Cardiac muscle cell (in vitro differentiated cells and primary cell): ENCODE data around the gene TPSAB1. TPM values are rescaled to one million over a fixed set of nuclear protein-coding genes. Genes with fewer than 3 reads are reported as not detected.

Source experiments
- DNase-seq, 2 donors: peaks; one replicate each; pipeline versions ENCODE4 v3.0.0 to v3.0.0-alpha.2; 2010 to 2017; ENCODE audit warnings: low read depth in 1 of 2, low spot score in 1 of 2
- H3K27ac ChIP-seq: fragments of 200-600 bp; sonication (generic); 2 replicates; pipeline ENCODE4 v1.5.1; 2016
- H3K27me3 ChIP-seq: fragments of 200-600 bp; sonication (generic); 2 replicates; pipeline ENCODE4 v1.6.0; 2016; ENCODE audit warnings: control low read depth
- H3K36me3 ChIP-seq: fragments of 200-600 bp; sonication (generic); 2 replicates; pipeline ENCODE4 v1.5.1; 2016; ENCODE audit warnings: control low read depth
- H3K4me1 ChIP-seq: fragments of 200-600 bp; sonication (generic); 2 replicates; pipeline ENCODE4 v1.8.1; 2017; ENCODE audit warnings: low read depth, mild to moderate bottlenecking, mixed run types
- H3K4me3 ChIP-seq: fragments of 200-600 bp; sonication (generic); 2 replicates; pipeline ENCODE4 v1.5.1; 2016; ENCODE audit warnings: mild to moderate bottlenecking
- H3K9me3 ChIP-seq: fragments of 200-600 bp; sonication (generic); 2 replicates; pipeline ENCODE4 v1.5.1; 2017; ENCODE audit warnings: low read depth, mild to moderate bottlenecking, control low read depth
- CTCF ChIP-seq: IDR thresholded peaks from 2 replicates; pipeline ENCODE4 v1.5.1; 2012; ENCODE audit warnings: low read depth, mild to moderate bottlenecking, low read length
- polyA plus RNA-seq: library from polyadenylated mRNA; unstranded; fragments of >200 nt; fragmentation: Nextera tagmentation; extraction: Ambion mirVana; gene quantifications from 2 replicates; pipeline ENCODE4 v1.2.1, GENCODE V29; 2016
- total RNA-seq: library from RNA; depleted of rRNA; stranded (reverse); fragments of >200 nt; gene quantifications from 2 replicates; pipeline ENCODE4 v1.2.3, GENCODE V29; 2016

TPSAB1 gene
- total and polyA plus RNA-seq, 2 experiments from 2014 or later: not detected

DNA sequence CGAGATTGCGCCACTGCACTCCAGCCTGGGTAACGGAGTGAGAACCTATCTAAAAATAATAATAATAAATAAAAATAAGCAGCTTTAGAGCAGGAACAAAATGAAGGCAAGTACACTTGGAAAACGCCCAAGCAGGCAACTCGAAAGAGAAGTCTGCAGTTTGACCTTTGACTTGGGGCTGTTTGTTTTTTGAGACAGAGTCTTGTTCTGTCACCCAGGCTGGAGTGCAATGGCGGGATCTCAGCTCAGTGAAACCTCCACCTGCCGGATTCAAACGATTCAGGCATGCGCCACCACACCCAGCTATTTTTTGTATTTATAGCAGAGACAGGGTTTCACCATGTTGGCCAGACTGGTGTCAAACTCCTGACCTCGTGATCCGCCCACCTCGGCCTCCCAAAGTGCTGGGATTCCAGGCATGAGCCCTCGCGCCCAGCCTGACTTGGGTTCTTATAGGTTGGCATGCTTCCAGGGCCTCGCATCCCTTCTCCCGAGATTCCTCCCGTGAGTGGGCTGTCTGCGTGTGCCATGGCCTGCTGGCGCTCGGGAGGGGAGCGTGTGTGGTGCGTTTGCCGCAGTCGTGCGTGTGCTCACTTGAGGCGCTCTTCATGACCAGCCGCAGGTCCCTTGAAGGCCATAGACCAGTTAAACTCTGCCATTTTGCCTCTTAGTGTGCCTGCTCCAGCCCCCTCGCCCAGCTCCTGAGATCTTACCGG, 50.5 kb downstream of the TPSAB1 start:
- Histone ChIP-seq H3K27ac (no peak overlapping the region), H3K9me3 (no peaks in the 10 kb centered on the region), H3K4me1 (peaks cover 6% of the 10 kb centered on the region), H3K27me3 (peaks cover 19% of the 10 kb centered on the region), H3K36me3 (no peaks in the 10 kb centered on the region), H3K4me3 (no peak overlapping the region)
- TF ChIP-seq CTCF: no peak
- DNase-seq: no peak

DNA sequence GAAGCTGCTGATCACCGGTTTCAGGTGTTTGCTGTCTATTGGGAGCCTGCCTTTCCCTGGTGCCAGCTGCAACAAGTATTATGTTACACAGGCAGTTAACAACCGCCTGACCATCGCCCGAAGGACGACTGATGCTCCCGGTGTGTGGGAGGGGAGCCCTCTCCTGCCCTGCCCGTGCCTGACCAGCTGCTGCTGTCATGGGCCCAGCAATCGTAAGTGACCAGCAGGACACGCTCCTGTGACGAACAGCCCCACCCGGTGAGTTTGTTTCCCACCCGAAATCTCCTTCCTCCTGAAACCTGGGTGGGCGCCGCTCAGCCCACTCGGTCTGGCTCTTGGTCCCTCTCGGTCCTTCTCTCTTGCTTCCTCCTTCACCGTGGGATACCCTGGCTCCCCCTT, 51.1 kb downstream of the TPSAB1 start:
- TF ChIP-seq CTCF: no peak
- H3K4me1 ChIP-seq: peaks cover 6% of the 10 kb centered on the region
- no peak overlapping the region for H3K27ac ChIP-seq
- peaks cover 19% of the 10 kb centered on the region for H3K27me3 ChIP-seq
- H3K4me3 ChIP-seq: no peak overlapping the region
- no peaks in the 10 kb centered on the region for H3K36me3 ChIP-seq
- DNase-seq: no peak
- H3K9me3 ChIP-seq: no peaks in the 10 kb centered on the region

Other genes starting within 250 kb of the TPSAB1 start
- gene SSTR5, start 168.0 kb upstream of the TPSAB1 start, total RNA-seq: not detected in 2 replicates
- gene SSTR5, start 168.0 kb upstream of the TPSAB1 start, polyA plus RNA-seq: 0.55 TPM in 1 of 2 replicates, not detected in the other
- 0.15 TPM in 1 of 2 replicates, not detected in the other for gene C1QTNF8, start 144.5 kb upstream of the TPSAB1 start, total RNA-seq
- 0.26 TPM in 1 of 2 replicates, not detected in the other for gene C1QTNF8, start 144.5 kb upstream of the TPSAB1 start, polyA plus RNA-seq
- 30.4 and 66.1 TPM in 2 replicates for gene CACNA1H, start 87.6 kb upstream of the TPSAB1 start, total RNA-seq
- gene CACNA1H, start 87.6 kb upstream of the TPSAB1 start, polyA plus RNA-seq: 8.9 and 16.5 TPM in 2 replicates
- gene TPSG1, start 15.4 kb upstream of the TPSAB1 start, total RNA-seq: not detected in 2 replicates
- 0.77 and 0.81 TPM in 2 replicates for gene TPSG1, start 15.4 kb upstream of the TPSAB1 start, polyA plus RNA-seq
- gene TPSB2, start 10.5 kb upstream of the TPSAB1 start, total RNA-seq: not detected in 2 replicates
- gene TPSB2, start 10.5 kb upstream of the TPSAB1 start, polyA plus RNA-seq: not detected in 2 replicates
- not detected in 2 replicates for gene TPSD1, start 15.4 kb downstream of the TPSAB1 start, total RNA-seq
- gene TPSD1, start 15.4 kb downstream of the TPSAB1 start, polyA plus RNA-seq: not detected in 2 replicates
- 75.4 and 81.4 TPM in 2 replicates for gene UBE2I, start 68.9 kb downstream of the TPSAB1 start, total RNA-seq
- 156 and 157 TPM in 2 replicates for gene UBE2I, start 68.9 kb downstream of the TPSAB1 start, polyA plus RNA-seq
- gene BAIAP3, start 92.9 kb downstream of the TPSAB1 start, total RNA-seq: 7.4 and 8.1 TPM in 2 replicates
- 2.7 and 7.7 TPM in 2 replicates for gene BAIAP3, start 92.9 kb downstream of the TPSAB1 start, polyA plus RNA-seq
- gene TSR3, start 111.2 kb downstream of the TPSAB1 start, total RNA-seq: 119 and 125 TPM in 2 replicates
- gene TSR3, start 111.2 kb downstream of the TPSAB1 start, polyA plus RNA-seq: 157 and 173 TPM in 2 replicates
- gene GNPTG, start 111.2 kb downstream of the TPSAB1 start, total RNA-seq: 60.3 and 62.7 TPM in 2 replicates
- gene GNPTG, start 111.2 kb downstream of the TPSAB1 start, polyA plus RNA-seq: 42.5 and 57.0 TPM in 2 replicates
- gene UNKL, start 174.0 kb downstream of the TPSAB1 start, total RNA-seq: 19.5 and 35.7 TPM in 2 replicates
- 16.5 and 20.5 TPM in 2 replicates for gene UNKL, start 174.0 kb downstream of the TPSAB1 start, polyA plus RNA-seq
- 14.3 and 18.6 TPM in 2 replicates for gene UQCC4, start 180.0 kb downstream of the TPSAB1 start, total RNA-seq
- gene UQCC4, start 180.0 kb downstream of the TPSAB1 start, polyA plus RNA-seq: 24.6 and 36.2 TPM in 2 replicates
- gene PERCC1, start 190.4 kb downstream of the TPSAB1 start, total RNA-seq: 0.18 TPM in 1 of 2 replicates, not detected in the other
- gene PERCC1, start 190.4 kb downstream of the TPSAB1 start, polyA plus RNA-seq: not detected in 2 replicates
- 0.32 and 1.5 TPM in 2 replicates for gene CCDC154, start 203.9 kb downstream of the TPSAB1 start, total RNA-seq
- gene CCDC154, start 203.9 kb downstream of the TPSAB1 start, polyA plus RNA-seq: 0.49 and 0.64 TPM in 2 replicates
- 50.1 and 86.2 TPM in 2 replicates for gene CLCN7, start 234.3 kb downstream of the TPSAB1 start, total RNA-seq
- 47.0 and 57.6 TPM in 2 replicates for gene CLCN7, start 234.3 kb downstream of the TPSAB1 start, polyA plus RNA-seq
- gene PTX4, start 248.2 kb downstream of the TPSAB1 start, total RNA-seq: 0.30 and 0.49 TPM in 2 replicates
- not detected in 2 replicates for gene PTX4, start 248.2 kb downstream of the TPSAB1 start, polyA plus RNA-seq